Measurements from ENCODE around the gene ADAMTS17.

DNA sequence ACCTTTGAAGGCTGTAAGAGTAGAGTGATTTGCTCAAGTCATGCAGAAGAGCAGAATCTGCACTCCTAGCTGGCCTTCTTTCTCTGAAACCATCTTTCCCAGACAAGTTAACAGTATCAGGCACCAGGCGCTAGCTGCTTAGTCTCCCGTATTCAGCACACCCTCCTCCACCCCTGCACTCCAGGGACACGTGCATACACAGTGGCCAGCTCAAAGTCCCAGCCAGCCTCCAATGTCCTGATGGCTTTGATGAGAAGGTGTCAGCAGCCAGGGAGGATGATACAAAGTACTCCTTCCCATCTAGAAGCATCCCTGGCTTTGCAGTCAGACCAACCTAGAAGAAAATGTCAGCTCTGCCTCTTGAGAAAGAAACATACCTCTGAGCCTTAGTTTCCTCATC is 177.8 kb downstream of the ADAMTS17 start:
- TF ChIP-seq, protein P1, sequence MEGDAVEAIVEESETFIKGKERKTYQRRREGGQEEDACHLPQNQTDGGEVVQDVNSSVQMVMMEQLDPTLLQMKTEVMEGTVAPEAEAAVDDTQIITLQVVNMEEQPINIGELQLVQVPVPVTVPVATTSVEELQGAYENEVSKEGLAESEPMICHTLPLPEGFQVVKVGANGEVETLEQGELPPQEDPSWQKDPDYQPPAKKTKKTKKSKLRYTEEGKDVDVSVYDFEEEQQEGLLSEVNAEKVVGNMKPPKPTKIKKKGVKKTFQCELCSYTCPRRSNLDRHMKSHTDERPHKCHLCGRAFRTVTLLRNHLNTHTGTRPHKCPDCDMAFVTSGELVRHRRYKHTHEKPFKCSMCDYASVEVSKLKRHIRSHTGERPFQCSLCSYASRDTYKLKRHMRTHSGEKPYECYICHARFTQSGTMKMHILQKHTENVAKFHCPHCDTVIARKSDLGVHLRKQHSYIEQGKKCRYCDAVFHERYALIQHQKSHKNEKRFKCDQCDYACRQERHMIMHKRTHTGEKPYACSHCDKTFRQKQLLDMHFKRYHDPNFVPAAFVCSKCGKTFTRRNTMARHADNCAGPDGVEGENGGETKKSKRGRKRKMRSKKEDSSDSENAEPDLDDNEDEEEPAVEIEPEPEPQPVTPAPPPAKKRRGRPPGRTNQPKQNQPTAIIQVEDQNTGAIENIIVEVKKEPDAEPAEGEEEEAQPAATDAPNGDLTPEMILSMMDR (conservative IDR thresholded peaks at IDR 0.05; ENCODE audit: low read length): no peak
- no peak for TF ChIP-seq EZH2phosphoT487 (IDR thresholded peaks at IDR 0.05; ENCODE audit: borderline replicate concordance)
